Peyer's patch (tissue), 4 donors: ENCODE measurements around the gene SLCO3A1.

ENCODE experiments used
- CTCF ChIP-seq, 6 experiments: fragments of 450-650 bp in 4 of 6; fragments of 200-600 bp in 2 of 6; sonication (generic) in 1 of 6; IDR thresholded peaks; one replicate each; pipeline ENCODE4 v1.5.1; 2017 to 2019; ENCODE audit warnings: antibody characterized with exemption in 6 of 6, mild to moderate bottlenecking in 3 of 6, moderate library complexity in 1 of 6
- POLR2A ChIP-seq, 2 donors: fragments of 450-650 bp; IDR thresholded peaks; one replicate each; pipeline ENCODE4 v1.5.1; 2017; ENCODE audit warnings: antibody characterized with exemption in 2 of 2, mild to moderate bottlenecking in 2 of 2, moderate library complexity in 2 of 2

DNA sequence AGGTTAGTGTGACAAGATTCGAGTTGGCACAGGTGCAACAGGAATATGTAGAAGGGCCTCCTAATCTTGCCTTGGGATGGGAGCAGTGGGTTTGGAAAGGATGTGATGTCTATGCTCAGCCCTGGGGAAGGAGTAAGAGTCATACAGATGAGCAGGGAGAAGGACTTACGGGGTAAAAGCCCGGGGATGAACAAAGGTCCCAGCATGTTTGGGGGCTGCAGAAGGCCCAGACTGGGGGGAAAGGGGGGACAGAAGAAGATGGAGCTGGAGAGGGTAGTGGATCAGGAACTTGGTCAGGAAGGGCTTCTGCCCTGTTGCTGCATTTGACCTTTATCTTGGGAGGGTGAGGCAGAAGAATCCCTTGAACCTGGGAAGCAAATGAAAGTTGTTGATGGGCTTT is 300.1 kb downstream of the SLCO3A1 start:
- TF ChIP-seq CTCF (IDR thresholded peaks at IDR 0.05) = no peak
- no peak for TF ChIP-seq POLR2A (IDR thresholded peaks at IDR 0.05)
